ENCODE measurements around the gene NDUFS7.

- TF ChIP-seq POLR2A (IDR thresholded peaks at IDR 0.05) (no peak), EP300 (IDR thresholded peaks at IDR 0.05) (no peak)
These were observed 42.2 kb downstream of the NDUFS7 start for GRCh38 chr19:1425902-1426301.
